GM18867 (cell line): ENCODE data around the gene MDK.

Source experiments
- ATAC-seq: cut with Tn5 transposase; IDR thresholded peaks from one replicate; pipeline ENCODE4 v1.9.1; 2021; ENCODE audit warnings: mild to moderate bottlenecking, moderate library complexity; ENCODE audit not compliant: unreplicated experiment

MDK gene

GRCh38 chr11:46347637-46348311 is 33.7 kb upstream of the MDK start:
- no peak for ATAC-seq

- no peak for ATAC-seq
These were observed 32.7 kb upstream of the MDK start for GRCh38 chr11:46348566-46349401.

- no peak for ATAC-seq
These were observed 30.8 kb upstream of the MDK start for GRCh38 chr11:46350695-46351094.

GRCh38 chr11:46351148-46351547 is 30.3 kb upstream of the MDK start:
- ATAC-seq: no peak

GRCh38 chr11:46351606-46352005 is 29.9 kb upstream of the MDK start:
- ATAC-seq: no peak

GRCh38 chr11:46352063-46352841 is 29.2 kb upstream of the MDK start:
- ATAC-seq: no peak

- ATAC-seq: no peak
These were observed 27.8 kb upstream of the MDK start for GRCh38 chr11:46353698-46354097.

- ATAC-seq: no peak
These were observed 24.5 kb upstream of the MDK start for GRCh38 chr11:46356924-46357482.

GRCh38 chr11:46357483-46357936 is 24.0 kb upstream of the MDK start:
- no peak for ATAC-seq

- ATAC-seq: no peak
These were observed 21.5 kb upstream of the MDK start for GRCh38 chr11:46359953-46360352.

- ATAC-seq: no peak
These were observed 20.6 kb upstream of the MDK start for GRCh38 chr11:46360878-46361277.

- peak; percentile 88 for ATAC-seq
These were observed 19.9 kb upstream of the MDK start for GRCh38 chr11:46361283-46362155.

- no peak for ATAC-seq
These were observed 19.1 kb upstream of the MDK start for GRCh38 chr11:46362156-46363030.

GRCh38 chr11:46363031-46363407 is 18.4 kb upstream of the MDK start:
- no peak for ATAC-seq

GRCh38 chr11:46363455-46364005 is 17.9 kb upstream of the MDK start:
- ATAC-seq: no peak

- ATAC-seq: no peak
These were observed 17.4 kb upstream of the MDK start for GRCh38 chr11:46364056-46364455.

GRCh38 chr11:46364791-46365190 is 16.7 kb upstream of the MDK start:
- ATAC-seq: no peak

- no peak for ATAC-seq
These were observed 15.2 kb upstream of the MDK start for GRCh38 chr11:46366260-46366659.

GRCh38 chr11:46366661-46367161 is 14.8 kb upstream of the MDK start:
- ATAC-seq: no peak
